A549 (cell line): Measurements from ENCODE around the gene ZSWIM7. TPM values are rescaled to one million over a fixed set of nuclear protein-coding genes. Genes with fewer than 3 reads are reported as not detected.

Experiments
- BCL3 ChIP-seq: fragments of >200 bp; sonication (Bioruptor Twin); formaldehyde crosslinking; IDR thresholded peaks from 3 replicates; pipeline ENCODE4 v1.6.1; 2016
- CBX2 ChIP-seq: fragments of 200-600 bp; sonication (generic); IDR thresholded peaks from 2 replicates; pipeline ENCODE4 v1.6.1; 2016; ENCODE audit warnings: low read depth, mild to moderate bottlenecking, borderline replicate concordance
- CHD4 ChIP-seq: fragments of 200-600 bp; sonication (generic); IDR thresholded peaks from 2 replicates; pipeline ENCODE4 v1.6.1; 2016; ENCODE audit warnings: antibody characterized with exemption, mild to moderate bottlenecking, borderline replicate concordance
- CTCF ChIP-seq: fragments of >200 bp; sonication (Bioruptor Twin); formaldehyde crosslinking; IDR thresholded peaks from 3 replicates; pipeline ENCODE4 v1.5.1; 2016
- E2F6 ChIP-seq: IDR thresholded peaks from 2 replicates; pipeline ENCODE4 v1.6.1; 2012; ENCODE audit warnings: low read depth, borderline replicate concordance
- EHF ChIP-seq: fragments of 250-450 bp; sonication (Bioruptor Pico); IDR thresholded peaks from 2 replicates; pipeline ENCODE4 v1.5.0; 2020; ENCODE audit warnings: mild to moderate bottlenecking
- EHMT2 ChIP-seq: fragments of 200-600 bp; sonication (generic); IDR thresholded peaks from 2 replicates; pipeline ENCODE4 v1.6.1; 2016; ENCODE audit warnings: antibody characterized with exemption, low read depth, mild to moderate bottlenecking, moderate library complexity
- EP300 ChIP-seq, 2 experiments: fragments of >200 bp; sonication (Bioruptor Twin); formaldehyde crosslinking; IDR thresholded peaks; 2 replicates in 1 of 2; 3 replicates in 1 of 2; pipeline ENCODE4 v1.6.1; 2016 to 2017
- ESRRA ChIP-seq: fragments of 150-350 bp; IDR thresholded peaks from 2 replicates; pipeline ENCODE4 v1.6.1; 2014; ENCODE audit warnings: mild to moderate bottlenecking, low read length, borderline replicate concordance
- HDAC2 ChIP-seq: fragments of 200-600 bp; sonication (generic); IDR thresholded peaks from 2 replicates; pipeline ENCODE4 v1.6.1; 2016
- HES2 ChIP-seq: fragments of >200 bp; sonication (Bioruptor Twin); formaldehyde crosslinking; IDR thresholded peaks from 2 replicates; pipeline ENCODE4 v1.6.1; 2016
- HOXB13 ChIP-seq: fragments of 250-450 bp; sonication (Bioruptor Pico); IDR thresholded peaks from 2 replicates; pipeline ENCODE4 v1.5.0; 2020; ENCODE audit warnings: low read depth, mild to moderate bottlenecking, moderate library complexity
- JUN ChIP-seq, 2 experiments: fragments of >200 bp; sonication (Bioruptor Twin); formaldehyde crosslinking; IDR thresholded peaks; 2 replicates in 1 of 2; 3 replicates in 1 of 2; pipeline ENCODE4 v1.6.1; 2016 to 2017
- KDM1A ChIP-seq: fragments of 200-600 bp; sonication (generic); IDR thresholded peaks from 2 replicates; pipeline ENCODE4 v1.6.1; 2016; ENCODE audit warnings: low read depth, mild to moderate bottlenecking
- MAFK ChIP-seq: fragments of 450-650 bp; IDR thresholded peaks from 2 replicates; pipeline ENCODE4 v1.6.1; 2014; ENCODE audit not compliant: partially characterized antibody
- MAX ChIP-seq: IDR thresholded peaks from 2 replicates; pipeline ENCODE4 v1.6.1; 2012
- MAZ ChIP-seq: fragments of 150-350 bp; IDR thresholded peaks from 2 replicates; pipeline ENCODE4 v1.6.1; 2014; ENCODE audit warnings: antibody characterized with exemption, low read depth, low read length, borderline replicate concordance
- MYC ChIP-seq: IDR thresholded peaks from 2 replicates; pipeline ENCODE4 v1.6.1; 2012; ENCODE audit warnings: mild to moderate bottlenecking, inconsistent platforms, low read length, improper control_type of control experiment, borderline replicate concordance
- NR3C1 ChIP-seq: fragments of >200 bp; sonication (Bioruptor Twin); formaldehyde crosslinking; IDR thresholded peaks from 3 replicates; pipeline ENCODE4 v1.6.1; 2017
- PHF8 ChIP-seq: fragments of 200-600 bp; sonication (generic); IDR thresholded peaks from 2 replicates; pipeline ENCODE4 v1.6.1; 2016; ENCODE audit warnings: low read depth, mild to moderate bottlenecking, antibody characterized with exemption, moderate library complexity, borderline replicate concordance
- POLR2A ChIP-seq: IDR thresholded peaks from 2 replicates; pipeline ENCODE4 v1.6.1; 2012; ENCODE audit warnings: mild to moderate bottlenecking, low read length
- POLR2AphosphoS2 ChIP-seq: conservative IDR thresholded peaks from 2 replicates; pipeline ENCODE4 v1.6.1; 2012; ENCODE audit warnings: low read length, improper control_type of control experiment, inconsistent platforms
- REST ChIP-seq: fragments of 200-600 bp; sonication (generic); IDR thresholded peaks from 2 replicates; pipeline ENCODE4 v1.6.1; 2016; ENCODE audit warnings: antibody characterized with exemption, mild to moderate bottlenecking, moderate library complexity
- SREBF2 ChIP-seq: fragments of 450-650 bp; IDR thresholded peaks from 2 replicates; pipeline ENCODE4 v1.6.1; 2014; ENCODE audit warnings: mild to moderate bottlenecking, moderate library complexity
- TFCP2L1 ChIP-seq: fragments of 250-450 bp; sonication (Bioruptor Pico); IDR thresholded peaks from 2 replicates; pipeline ENCODE4 v1.5.0; 2021; ENCODE audit warnings: mild to moderate bottlenecking
- USF2 ChIP-seq: fragments of 450-650 bp; IDR thresholded peaks from 2 replicates; pipeline ENCODE4 v1.6.1; 2014; ENCODE audit warnings: antibody characterized with exemption
- ZC3H11A ChIP-seq: fragments of 450-650 bp; IDR thresholded peaks from 2 replicates; pipeline ENCODE4 v1.6.1; 2014; ENCODE audit warnings: antibody characterized with exemption, mild to moderate bottlenecking
- ZFP36 ChIP-seq: fragments of 450-650 bp; IDR thresholded peaks from 2 replicates; pipeline ENCODE4 v1.6.1; 2014; ENCODE audit warnings: borderline replicate concordance; ENCODE audit not compliant: partially characterized antibody
- ZNF302 ChIP-seq: fragments of 250-450 bp; sonication (Bioruptor Pico); IDR thresholded peaks from 2 replicates; pipeline ENCODE4 v1.9.0; 2021; ENCODE audit warnings: inconsistent platforms, mild to moderate bottlenecking, moderate library complexity
- polyA plus RNA-seq, 4 experiments: library from polyadenylated mRNA; depleted of rRNA in 3 of 4; stranded (reverse); fragments of >200 nt; fragmentation: RNase III in 1 of 4; extraction: RNeasy Plus Mini Kit Qiagen cat#74134 plus additional on column Dnase treatment in 1 of 4; gene quantifications; 2 replicates in 3 of 4; 3 replicates in 1 of 4; pipeline ENCODE4 v1.2.3, GENCODE V29; 2011 to 2017

ZSWIM7 gene
- polyA plus RNA-seq, 2 of the 4 experiments (the other 2 are of a cell fraction), result 60.0 to 65.5 TPM

- TF ChIP-seq E2F6 (peak; percentile 99), BCL3 (no peak), CBX2 (no peak), HES2 (no peak), JUN (IDR thresholded peaks at IDR 0.05) (peak in 1 of 2 experiments; percentile 72; a peak in 2 of 5 replicates), ZNF302 (CRISPR knock-in tag) (no peak), EHF (no peak), ZFP36 (no peak), POLR2AphosphoS2 (no peak), PHF8 (peak; percentile 40; the same call in 1 of the 2 replicates), MAZ (no peak), MYC (peak; percentile 46; the same call in 1 of the 2 replicates), CTCF (peak; percentile 71), CHD4 (no peak), REST (no peak), USF2 (peak; percentile 26), MAFK (no peak), KDM1A (no peak), MAX (peak; percentile 99), POLR2A (peak; percentile 48), SREBF2 (no peak), ZC3H11A (no peak), EP300 (IDR thresholded peaks at IDR 0.05) (no peak), HDAC2 (no peak), NR3C1 (no peak), HOXB13 (CRISPR knock-in tag) (peak; percentile 65; the same call in 1 of the 2 replicates), ESRRA (no peak), TFCP2L1 (CRISPR knock-in tag) (peak; percentile 77; the same call in 1 of the 2 replicates), EHMT2 (no peak)
These were observed 54.6 kb downstream of the ZSWIM7 start, which contains the start of gene ADORA2B (continued) for GRCh38 chr17:15944759-15945526.
